HG03103 (cell line): ENCODE results near the gene CLDN16.

Experiments used
- ATAC-seq: cut with Tn5 transposase; IDR thresholded peaks from one replicate; pipeline ENCODE4 v1.9.1; 2021; ENCODE audit warnings: low read depth; ENCODE audit not compliant: unreplicated experiment

CLDN16 gene

DNA sequence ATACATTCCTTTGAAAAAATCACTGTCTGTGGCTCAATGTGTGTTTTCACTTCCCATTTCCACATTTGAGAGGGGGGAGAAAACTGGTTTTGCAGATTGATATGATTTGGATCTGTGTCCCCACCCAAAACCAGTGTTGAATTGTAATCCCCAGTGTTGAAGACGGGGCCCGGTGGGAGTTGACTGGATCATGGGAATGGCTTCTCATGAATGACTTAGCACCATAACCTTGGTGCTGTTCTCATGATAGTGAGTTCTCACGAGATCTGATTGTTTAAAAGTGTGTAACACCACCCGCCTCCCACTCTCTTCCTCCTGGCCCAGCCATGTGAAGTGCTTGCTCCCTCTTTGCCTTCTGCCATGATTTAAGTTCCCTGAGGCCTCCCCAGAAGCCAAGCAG is 45.7 kb downstream of the CLDN16 start:
- ATAC-seq: no peak

DNA sequence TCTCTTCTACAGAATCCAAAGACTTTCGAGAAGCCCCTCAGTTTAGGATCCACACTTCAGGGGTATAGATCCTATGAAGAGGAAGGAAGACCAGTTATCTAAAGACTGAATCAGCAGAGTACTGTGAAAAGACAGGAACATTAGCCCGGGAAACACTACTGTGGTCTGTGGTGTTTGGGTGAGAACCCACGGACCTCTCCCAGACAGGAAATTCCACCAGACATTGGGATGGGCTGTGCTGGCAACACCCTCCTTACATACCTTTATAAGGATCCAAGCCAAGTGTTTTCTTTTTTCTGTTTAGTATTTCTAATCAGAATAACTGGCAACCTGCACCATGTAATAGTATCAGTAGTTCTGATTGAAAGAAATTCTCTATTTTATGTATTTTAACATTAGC is 47.7 kb downstream of the CLDN16 start:
- no peak for ATAC-seq

DNA sequence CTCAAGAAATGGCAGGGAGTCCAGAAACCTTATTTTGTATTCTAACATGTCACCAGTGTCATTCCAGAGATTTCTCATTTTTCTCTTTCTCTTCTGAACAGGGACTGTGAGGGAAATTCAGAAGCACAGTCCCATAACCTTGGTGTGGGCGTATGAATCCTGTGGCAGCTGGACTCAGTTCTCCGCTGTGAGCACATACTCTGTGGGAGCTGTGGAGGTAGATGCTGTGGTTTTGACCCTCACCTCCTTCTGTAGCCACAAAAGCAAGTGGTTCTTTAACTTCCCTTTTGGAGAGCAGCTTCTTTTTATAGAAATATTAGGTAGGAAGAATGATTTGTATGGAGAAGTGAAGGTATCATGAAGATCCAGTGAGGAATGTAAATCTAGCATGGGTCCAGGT is 48.4 kb downstream of the CLDN16 start:
- no peak for ATAC-seq

DNA sequence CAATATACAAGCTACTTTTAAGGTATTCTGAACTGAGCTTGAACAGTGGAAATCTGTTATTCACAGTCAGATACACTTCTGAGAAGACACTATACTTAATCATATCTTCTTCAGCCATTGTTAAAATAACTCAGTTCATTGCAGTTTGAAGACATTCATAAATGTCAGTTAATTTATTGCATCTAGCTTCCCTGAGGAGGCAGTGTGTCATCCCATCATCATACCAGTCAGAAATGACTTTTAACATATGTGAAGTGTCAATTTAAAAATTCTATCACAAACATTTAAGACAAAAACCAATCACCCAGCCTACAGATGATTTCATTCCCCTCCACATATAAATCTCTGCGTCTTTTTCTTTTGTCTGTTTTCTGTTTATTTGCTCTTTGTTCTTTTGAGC is 54.3 kb downstream of the CLDN16 start:
- ATAC-seq: no peak

DNA sequence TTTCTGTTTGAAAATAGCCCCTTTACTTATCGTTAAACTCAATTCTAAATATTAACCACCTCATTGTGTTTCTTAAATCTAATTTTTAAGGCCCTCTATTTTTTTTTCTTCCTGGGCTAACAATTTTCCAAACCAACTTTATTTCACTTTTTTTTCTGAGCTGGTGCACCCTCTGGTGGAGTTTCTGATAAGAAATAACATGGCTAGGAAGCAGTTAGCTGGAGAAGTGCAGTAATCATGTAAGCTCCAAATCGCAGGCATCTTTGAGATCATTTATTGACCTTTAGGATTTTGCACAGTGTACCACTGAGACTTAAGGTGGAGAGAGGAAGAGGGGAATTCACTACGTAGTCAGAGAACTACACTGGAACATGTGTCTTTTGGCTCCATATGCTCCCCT is 55.3 kb downstream of the CLDN16 start:
- ATAC-seq: no peak

DNA sequence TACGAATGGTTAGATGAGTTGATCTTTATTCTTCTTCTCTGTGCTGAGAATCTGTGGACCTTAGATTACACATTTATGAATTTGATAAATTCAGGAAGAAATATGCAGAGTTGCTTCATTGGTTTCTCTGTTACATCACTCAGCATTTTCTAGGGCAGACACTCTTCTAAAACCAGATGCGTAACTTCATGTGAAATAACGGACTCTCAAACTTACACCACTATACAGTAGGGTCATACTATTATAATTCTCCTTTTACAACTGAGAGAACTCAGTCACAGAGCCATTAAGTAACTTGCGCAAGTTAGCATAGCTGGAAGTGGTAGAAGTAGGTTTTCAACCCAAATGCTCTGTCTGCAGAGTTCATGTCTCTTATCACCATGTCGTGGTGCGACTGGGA is 56.0 kb downstream of the CLDN16 start:
- no peak for ATAC-seq

DNA sequence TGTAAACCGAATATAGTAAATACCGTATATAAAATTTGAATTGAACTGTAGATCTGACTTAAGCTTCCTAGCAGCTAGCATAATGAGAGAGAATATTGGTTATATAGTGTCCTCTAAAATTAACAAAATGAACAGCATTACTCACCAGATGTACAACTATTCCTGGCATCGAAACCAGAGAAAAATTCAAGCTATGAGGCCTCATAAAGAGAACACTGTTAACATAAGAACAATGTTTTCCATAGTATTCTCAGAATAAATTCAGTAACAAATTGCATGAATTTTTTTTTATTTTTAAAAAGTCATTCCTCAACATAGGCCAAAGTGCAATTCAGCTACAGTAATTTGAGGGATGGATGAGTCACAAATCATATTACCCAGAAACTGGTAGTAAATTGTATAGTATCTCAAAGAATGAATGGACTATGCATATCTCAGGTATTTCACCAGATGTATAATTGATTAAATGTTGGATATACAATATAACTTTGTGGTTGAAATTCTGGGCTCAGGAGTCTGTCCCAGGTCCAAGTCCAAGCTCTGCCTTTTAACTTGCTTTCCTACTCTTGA is 56.7 kb downstream of the CLDN16 start:
- no peak for ATAC-seq

DNA sequence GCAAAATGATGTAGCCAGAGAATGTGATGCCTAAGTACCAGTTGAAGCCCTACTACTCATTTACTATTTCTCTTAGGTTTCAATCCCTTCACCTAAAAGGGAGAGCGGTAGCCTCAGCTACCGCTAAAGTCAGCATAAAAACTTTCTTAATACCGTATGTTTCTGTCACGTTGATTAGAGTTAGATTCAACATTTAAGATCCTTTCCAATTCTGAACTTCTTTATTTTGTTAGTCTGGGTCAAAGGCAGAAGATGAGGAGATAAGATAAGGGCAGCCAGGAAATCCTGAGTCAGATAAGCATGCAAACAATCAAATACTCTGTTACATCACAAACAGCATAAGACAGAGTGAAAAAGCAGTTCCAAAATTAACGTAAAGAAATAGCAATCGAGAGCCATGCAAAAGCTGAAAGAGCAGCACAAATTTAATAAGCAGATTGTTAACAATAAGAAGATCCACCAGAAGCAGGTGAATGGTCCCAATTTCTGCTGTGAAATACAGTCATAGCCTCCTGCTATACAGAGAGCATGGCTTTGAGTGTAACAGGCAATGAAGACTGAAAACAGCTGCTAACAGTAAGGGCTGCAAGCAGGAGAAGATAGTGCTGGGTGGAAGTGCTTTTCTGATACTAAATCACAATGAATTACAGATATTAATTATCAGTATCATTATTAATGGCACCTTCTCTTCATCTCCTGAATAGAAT is 58.8 kb downstream of the CLDN16 start:
- ATAC-seq: no peak

DNA sequence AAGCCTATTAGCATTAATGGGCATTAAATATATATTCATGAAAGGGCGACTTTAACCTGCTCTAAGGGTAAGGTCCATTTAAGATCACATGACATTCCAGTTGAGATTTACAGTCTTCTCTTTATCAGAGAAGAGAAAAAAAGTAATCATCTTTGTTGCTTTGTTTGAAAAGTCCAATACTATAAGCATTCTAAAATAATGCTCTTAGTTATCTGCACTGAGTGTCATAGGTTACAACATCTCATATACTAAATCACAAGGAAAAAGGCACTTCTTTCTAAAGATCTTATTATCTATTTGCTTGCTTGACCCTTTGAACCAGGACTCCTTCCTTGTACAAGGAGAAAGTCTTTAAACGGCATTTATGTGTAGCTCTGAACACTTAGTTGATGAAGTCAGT is 60.3 kb downstream of the CLDN16 start:
- ATAC-seq: no peak

DNA sequence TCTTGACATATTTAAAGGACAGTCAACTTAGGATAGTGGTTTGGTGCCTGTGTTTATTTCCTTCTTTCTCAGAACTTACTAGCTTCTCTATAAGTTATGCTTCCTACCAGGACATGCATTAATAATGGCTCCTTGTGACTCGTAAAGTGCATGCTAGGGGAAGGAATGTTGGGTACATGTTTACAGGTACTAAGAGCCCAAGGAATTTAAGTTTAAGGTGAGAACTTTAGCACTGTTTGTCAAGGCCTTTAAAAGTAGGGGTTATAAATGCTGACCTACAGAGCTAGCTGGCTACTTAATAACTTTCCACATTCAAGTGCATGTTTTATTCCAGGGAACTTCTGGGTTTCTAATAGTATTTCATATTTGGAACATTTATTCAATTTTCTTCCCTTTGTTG is 61.8 kb downstream of the CLDN16 start, which contains the start of gene TMEM207:
Gene TMEM207 (minus strand): TSS at position 101 of the 400 bp plus-strand sequence. CDS start 92 bp downstream, at position 9.
- no peak for ATAC-seq

DNA sequence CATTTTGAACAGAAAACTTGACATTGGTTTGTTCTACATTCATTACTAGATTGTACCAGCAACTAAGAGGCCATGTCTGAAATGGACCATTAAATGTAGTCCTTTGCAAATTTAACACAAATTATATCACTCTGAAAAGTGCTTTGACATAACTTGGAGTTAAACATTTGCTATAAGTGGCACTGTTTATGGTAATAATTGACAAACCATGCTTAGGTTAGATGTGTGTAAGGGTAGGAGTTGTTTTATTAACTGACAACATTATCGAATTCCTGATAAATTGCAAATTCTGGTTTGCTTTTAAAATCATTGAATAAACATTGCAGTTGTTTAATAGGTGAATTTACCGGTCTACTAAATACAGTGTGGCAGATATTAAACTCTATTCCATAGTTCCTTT is 67.9 kb downstream of the CLDN16 start:
- ATAC-seq: no peak

DNA sequence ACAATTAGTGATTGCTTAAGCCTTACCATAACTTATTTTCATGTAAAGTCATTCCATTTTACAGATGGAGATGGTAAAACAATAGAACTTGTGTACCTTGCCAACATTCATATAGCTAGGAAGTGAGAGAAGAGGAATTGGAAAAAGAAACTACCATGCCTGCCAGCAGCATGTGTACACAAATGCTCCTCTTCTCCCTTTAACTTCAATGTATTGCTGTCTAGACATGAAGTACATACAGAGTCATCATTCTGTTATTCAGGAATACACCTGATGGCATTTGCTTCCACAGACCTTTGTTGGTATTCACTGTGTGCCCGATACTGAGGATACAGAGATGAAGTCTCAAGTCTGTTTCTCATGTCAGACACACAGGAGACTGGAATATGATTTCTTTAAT is 68.8 kb downstream of the CLDN16 start:
- no peak for ATAC-seq

DNA sequence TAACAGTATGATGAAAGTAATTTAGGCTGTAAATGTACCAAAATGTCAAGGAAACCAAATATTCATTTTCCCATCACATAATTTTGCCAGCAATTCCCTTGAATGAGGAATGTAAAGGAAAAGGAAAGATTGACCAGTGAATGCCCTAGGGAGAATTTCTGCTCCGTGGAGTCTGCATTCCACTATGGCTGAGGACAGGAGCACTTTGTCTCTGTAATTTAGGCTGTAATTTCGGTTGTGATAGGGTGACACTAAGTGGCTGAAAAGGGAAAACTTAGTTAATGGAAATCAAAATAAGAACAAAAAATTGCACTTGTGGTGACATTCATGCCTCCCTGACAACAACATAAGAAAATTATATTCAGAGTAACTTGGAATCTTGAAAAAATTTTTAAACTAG is 70.1 kb downstream of the CLDN16 start:
- no peak for ATAC-seq
